HL-60 (cell line): ENCODE measurements around the gene MSANTD3.

ENCODE experiments used
- CTCF ChIP-seq: IDR thresholded peaks from one replicate; pipeline ENCODE4 v1.5.1; 2011; ENCODE audit warnings: low read length, control low read depth, inconsistent platforms; ENCODE audit not compliant: insufficient read depth
- GABPA ChIP-seq: IDR thresholded peaks from 2 replicates; pipeline ENCODE4 v1.6.1; 2012; ENCODE audit warnings: low read depth
- POLR2AphosphoS5 ChIP-seq: IDR thresholded peaks from 2 replicates; pipeline ENCODE4 v1.6.1; 2012; ENCODE audit warnings: low read depth
- REST ChIP-seq: IDR thresholded peaks from 2 replicates; pipeline ENCODE4 v1.6.1; 2012; ENCODE audit warnings: low read depth; ENCODE audit not compliant: insufficient replicate concordance
- SPI1 ChIP-seq: IDR thresholded peaks from 2 replicates; pipeline ENCODE4 v1.6.1; 2012; ENCODE audit warnings: low read depth, mild to moderate bottlenecking, borderline replicate concordance

- no peak for TF ChIP-seq CTCF
- no peak for TF ChIP-seq REST
- TF ChIP-seq POLR2AphosphoS5 = no peak
- TF ChIP-seq GABPA = no peak
- no peak for TF ChIP-seq SPI1
Observed at GRCh38 chr9:100426189-100426529, 784 bp upstream of the MSANTD3 start.
